GM19351 (cell line): Measurements from ENCODE around the gene ZFAND3.

Source experiments
- ATAC-seq: cut with Tn5 transposase; IDR thresholded peaks from one replicate; pipeline ENCODE4 v1.9.1; 2021; ENCODE audit warnings: mild to moderate bottlenecking, moderate library complexity; ENCODE audit not compliant: unreplicated experiment

The ZFAND3 gene

GRCh38 chr6:38193481-38194281 is 374.2 kb downstream of the ZFAND3 start:
- no peak for ATAC-seq

GRCh38 chr6:38194282-38194572 is 374.7 kb downstream of the ZFAND3 start:
- ATAC-seq, result no peak

- no peak for ATAC-seq
Observed at GRCh38 chr6:38194589-38194988, 375.1 kb downstream of the ZFAND3 start.

- ATAC-seq, result no peak
Observed at GRCh38 chr6:38195113-38195635, 375.6 kb downstream of the ZFAND3 start.

- ATAC-seq, result no peak
Observed at GRCh38 chr6:38198219-38198618, 378.7 kb downstream of the ZFAND3 start.
